AG09309 (cell line): ENCODE results near the gene DLG2.

Source experiments
- DNase-seq: peaks from one replicate; pipeline ENCODE4 v3.0.0-alpha.2; 2010; ENCODE audit warnings: low read depth
- H3K4me3 ChIP-seq: 2 replicates; pipeline ENCODE4 v1.5.1; 2011; ENCODE audit warnings: mild to moderate bottlenecking, low read depth, low read length, moderate library complexity; ENCODE audit not compliant: control insufficient read depth
- TF ChIP-seq, protein P1 (sequence below): IDR thresholded peaks from 2 replicates; pipeline ENCODE4 v1.5.1; 2011; ENCODE audit warnings: mild to moderate bottlenecking, low read depth, low read length, inconsistent platforms; ENCODE audit not compliant: insufficient read depth, control insufficient read depth; ENCODE audit errors: missing control alignments

Gene DLG2

DNA sequence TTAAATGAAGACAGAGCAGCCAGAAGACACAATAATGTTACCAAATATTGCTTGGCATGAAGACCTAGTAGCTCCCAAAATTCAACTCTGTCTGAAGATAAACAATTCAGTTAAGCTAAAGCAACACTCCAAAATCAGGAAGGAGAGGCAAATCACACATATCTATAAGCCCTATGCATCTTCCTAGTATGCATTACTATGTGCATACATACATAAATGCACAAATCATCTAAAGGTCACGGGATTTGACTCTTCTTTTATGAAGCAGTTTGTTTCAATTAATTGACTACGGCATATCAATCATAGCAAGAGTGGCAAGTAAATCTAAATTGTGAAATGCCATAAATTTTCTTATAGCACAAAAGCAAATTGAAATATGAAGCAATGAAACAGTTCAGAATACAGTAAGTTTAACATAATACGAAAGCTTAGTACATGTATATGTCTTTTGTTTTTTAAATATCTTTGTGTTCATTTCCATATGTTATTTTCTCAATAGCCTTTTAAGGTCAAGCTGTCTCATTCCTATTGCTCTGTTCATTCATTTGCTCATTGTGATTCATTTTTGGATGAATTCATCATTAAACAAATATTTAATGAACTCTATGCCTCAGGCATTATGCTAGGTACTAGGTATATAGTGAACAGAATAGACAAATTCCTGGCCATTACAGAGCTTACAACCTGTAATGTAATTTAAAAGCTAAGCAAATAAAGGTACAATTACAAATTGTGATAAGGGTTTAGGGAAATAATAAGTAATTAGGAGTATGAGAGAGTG is 540.5 kb downstream of the DLG2 start:
- no peak for DNase-seq
- H3K4me3 ChIP-seq = no peak overlapping the region
- TF ChIP-seq, protein P1, sequence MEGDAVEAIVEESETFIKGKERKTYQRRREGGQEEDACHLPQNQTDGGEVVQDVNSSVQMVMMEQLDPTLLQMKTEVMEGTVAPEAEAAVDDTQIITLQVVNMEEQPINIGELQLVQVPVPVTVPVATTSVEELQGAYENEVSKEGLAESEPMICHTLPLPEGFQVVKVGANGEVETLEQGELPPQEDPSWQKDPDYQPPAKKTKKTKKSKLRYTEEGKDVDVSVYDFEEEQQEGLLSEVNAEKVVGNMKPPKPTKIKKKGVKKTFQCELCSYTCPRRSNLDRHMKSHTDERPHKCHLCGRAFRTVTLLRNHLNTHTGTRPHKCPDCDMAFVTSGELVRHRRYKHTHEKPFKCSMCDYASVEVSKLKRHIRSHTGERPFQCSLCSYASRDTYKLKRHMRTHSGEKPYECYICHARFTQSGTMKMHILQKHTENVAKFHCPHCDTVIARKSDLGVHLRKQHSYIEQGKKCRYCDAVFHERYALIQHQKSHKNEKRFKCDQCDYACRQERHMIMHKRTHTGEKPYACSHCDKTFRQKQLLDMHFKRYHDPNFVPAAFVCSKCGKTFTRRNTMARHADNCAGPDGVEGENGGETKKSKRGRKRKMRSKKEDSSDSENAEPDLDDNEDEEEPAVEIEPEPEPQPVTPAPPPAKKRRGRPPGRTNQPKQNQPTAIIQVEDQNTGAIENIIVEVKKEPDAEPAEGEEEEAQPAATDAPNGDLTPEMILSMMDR = no peak

DNA sequence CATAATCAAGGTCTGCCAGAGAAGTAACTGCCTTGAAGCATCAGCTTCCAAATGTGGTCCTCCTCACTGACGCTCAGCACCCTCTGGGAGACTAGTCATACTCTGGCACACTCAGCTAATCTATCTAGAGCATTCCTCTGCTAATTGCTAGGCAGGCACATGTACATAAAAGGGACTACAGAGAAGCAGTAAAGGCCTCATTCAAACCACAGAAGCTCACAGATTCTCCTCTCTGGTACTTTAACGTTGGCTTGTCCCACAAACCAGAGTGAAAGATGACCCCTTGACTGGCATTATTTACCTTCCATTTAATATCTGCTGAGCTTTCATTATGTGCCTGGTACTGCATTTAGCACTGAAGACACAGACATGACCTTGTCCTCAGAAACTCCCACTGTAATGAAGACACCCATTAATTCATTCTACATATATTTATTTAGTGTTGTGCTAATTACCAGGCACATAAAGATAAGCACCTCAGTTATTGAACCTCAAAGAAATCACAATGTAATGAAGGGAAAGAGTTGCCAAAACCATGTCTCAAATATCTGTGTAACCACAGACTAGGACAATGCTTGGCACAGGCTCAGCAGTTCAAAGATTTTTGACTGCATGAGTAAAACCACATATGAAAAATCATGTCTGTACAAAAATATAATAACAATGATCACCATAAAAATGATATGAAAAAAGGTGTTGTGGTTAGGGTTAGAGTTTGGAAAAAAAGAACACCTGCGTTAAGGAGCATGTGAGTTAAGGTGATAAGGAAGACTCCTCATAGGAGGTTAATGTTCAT is 550.4 kb downstream of the DLG2 start:
- TF ChIP-seq, protein P1 = no peak
- no peak overlapping the region for H3K4me3 ChIP-seq
- no peak for DNase-seq

DNA sequence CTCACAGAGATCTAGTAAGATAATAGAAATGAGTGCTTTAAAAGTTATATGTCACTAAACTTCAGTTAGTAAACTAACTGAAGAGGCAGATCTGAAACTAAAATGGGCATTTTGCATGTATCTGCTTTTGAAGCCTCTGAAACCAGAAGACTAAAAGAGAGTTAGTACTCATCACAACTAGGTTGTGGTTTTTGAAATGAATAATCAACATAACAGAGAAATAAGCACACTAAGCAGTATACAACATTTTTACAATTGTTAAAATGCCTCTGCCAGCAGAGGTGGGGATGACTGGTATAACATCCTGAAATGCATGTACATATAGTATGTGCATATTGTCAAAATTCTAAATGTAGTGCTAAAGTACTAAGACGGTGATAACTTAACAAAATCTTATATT is 564.5 kb downstream of the DLG2 start:
- H3K4me3 ChIP-seq = no peak overlapping the region
- TF ChIP-seq, protein P1 = no peak
- DNase-seq = no peak

DNA sequence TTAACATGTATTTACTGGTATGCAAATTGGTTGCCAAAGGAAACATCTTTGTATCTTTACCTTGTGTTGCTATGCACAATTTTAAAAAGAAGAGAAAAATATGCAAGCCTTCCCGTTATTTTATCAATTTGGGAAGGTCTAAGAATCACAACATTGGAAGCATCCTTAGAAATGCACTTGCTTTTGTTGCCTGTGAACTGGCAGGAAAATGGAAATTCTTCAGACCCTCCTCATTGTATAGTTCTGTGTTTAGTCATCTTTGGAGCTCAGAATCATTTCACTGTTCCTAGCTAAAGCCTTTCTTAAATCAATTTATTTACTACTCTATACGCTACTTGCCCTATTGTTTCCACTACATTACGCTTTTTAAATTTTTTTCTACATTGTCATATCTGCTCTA is 574.5 kb downstream of the DLG2 start:
- no peak for DNase-seq

DNA sequence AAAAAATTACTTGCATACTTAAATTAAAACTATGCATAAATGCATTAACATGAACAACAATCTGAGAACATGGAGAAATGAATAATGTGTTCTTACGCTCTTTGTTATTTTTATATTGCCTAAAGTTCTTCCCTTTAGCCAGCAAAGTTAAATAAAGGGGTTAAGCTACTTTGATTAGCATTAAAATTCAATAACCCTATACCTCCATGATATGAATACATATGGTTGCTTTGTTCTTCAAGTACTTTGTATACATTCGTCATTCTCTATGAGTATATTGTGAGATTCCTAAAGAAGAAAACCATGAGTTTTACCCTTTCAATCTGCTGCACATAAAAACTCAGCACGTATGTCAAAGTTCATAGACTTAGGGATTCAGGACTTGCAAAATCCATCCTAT is 578.3 kb downstream of the DLG2 start:
- TF ChIP-seq, protein P1 = no peak

More for the DNA sequence above, 574.5 kb downstream of the DLG2 start:
- no peak overlapping the region for H3K4me3 ChIP-seq
- TF ChIP-seq, protein P1 = no peak

DNA sequence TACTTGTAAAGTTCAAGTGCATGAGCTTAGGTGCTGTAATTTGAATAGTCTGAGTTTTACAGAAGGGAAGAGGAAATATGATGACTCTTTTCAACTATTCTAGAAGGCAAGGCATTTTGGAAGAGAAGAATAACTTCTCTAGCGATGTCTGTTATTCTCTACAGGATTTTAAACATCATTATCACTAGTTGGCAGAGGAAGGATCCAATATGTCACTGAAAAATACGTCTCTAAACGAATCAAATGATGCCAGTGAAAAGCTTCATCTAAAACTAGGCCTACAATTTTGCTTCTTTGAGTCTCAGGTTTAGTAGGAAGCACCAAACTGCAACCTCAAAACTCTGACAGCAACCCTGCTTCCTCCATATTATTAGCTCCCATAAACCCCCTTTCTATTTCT is 581.4 kb downstream of the DLG2 start:
- no peak for DNase-seq
- H3K4me3 ChIP-seq = no peak overlapping the region
- TF ChIP-seq, protein P1 = no peak

More for the DNA sequence above, 578.3 kb downstream of the DLG2 start:
- H3K4me3 ChIP-seq = no peak overlapping the region
- no peak for DNase-seq
